ENCODE data around the gene CFAP46. TPM values are rescaled to one million over a fixed set of nuclear protein-coding genes. Genes with fewer than 3 reads are reported as not detected.
"Not testable (repeated sequence)": the region's sequence is repeated elsewhere in the genome, so short reads cannot be mapped to it uniquely, and the experiment has no call there.

Gene CFAP46
- total RNA-seq, 1 experiment from 2014 or later, result 3.3 TPM

GRCh38 chr10:132845780-132846595, 96.4 kb downstream of the CFAP46 start (continued):
- no peak for TF ChIP-seq ATF2 (CRISPR knock-in tag; IDR thresholded peaks at IDR 0.05; ENCODE audit: borderline replicate concordance, low read depth)
- no peak for TF ChIP-seq ZNF317 (CRISPR knock-in tag; IDR thresholded peaks at IDR 0.05; ENCODE audit: borderline replicate concordance, low read depth)
- TF ChIP-seq, protein P1, sequence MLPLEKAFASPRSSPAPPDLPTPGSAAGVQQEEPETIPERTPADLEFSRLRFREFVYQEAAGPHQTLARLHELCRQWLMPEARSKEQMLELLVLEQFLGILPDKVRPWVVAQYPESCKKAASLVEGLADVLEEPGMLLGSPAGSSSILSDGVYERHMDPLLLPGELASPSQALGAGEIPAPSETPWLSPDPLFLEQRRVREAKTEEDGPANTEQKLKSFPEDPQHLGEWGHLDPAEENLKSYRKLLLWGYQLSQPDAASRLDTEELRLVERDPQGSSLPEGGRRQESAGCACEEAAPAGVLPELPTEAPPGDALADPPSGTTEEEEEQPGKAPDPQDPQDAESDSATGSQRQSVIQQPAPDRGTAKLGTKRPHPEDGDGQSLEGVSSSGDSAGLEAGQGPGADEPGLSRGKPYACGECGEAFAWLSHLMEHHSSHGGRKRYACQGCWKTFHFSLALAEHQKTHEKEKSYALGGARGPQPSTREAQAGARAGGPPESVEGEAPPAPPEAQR (CRISPR knock-in tag; IDR thresholded peaks at IDR 0.05), result no peak

DNA sequence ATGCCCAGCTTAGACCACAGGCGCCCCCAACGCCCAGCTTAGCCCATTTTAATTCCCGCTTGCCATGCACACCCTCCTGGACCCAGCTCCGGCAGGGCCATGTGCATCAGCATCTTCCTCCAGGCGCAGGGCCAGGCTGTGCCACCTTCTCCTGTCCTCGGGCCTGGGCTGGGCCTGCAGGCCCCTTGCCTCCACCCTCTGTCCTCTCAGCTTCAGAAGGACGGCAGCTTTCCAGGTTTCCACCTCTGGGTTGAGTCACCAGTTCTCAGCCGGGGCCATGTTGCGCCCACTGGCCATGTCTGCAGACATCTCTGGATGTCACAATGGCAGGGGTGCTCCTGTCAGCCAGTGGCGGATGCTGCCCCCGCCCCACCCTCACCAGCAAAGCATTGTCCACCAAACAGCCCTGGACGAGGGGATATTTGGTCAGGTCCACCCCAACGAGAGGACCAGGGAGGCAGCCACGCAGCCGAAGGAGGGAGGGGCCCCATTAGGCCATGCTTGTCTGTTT, 97.3 kb downstream of the CFAP46 start:
- DNase-seq (ENCODE audit: low spot score), result no peak
- ChIA-PET POLR2A (no interaction called here), CTCF (interaction anchor here (0.8 to 1.8 kb wide), 2 partner anchors 15 to 190 kb away, joined by 3 to 4 read pairs; no protein-coding TSS in a partner anchor)

GRCh38 chr10:132844069-132844809, 98.1 kb downstream of the CFAP46 start:
- POLR2A ChIA-PET, result no interaction called here
- TF ChIP-seq ESRRA (CRISPR knock-in tag; IDR thresholded peaks at IDR 0.05; ENCODE audit: borderline replicate concordance) (no peak), SOX15 (CRISPR knock-in tag; IDR thresholded peaks at IDR 0.05) (no peak), TEAD1 (CRISPR knock-in tag; IDR thresholded peaks at IDR 0.05) (no peak), IRF2 (CRISPR knock-in tag; IDR thresholded peaks at IDR 0.05; ENCODE audit: borderline replicate concordance, low read depth) (no peak), ZNF423 (CRISPR knock-in tag; IDR thresholded peaks at IDR 0.05) (no peak)
- TF ChIP-seq, protein P2, sequence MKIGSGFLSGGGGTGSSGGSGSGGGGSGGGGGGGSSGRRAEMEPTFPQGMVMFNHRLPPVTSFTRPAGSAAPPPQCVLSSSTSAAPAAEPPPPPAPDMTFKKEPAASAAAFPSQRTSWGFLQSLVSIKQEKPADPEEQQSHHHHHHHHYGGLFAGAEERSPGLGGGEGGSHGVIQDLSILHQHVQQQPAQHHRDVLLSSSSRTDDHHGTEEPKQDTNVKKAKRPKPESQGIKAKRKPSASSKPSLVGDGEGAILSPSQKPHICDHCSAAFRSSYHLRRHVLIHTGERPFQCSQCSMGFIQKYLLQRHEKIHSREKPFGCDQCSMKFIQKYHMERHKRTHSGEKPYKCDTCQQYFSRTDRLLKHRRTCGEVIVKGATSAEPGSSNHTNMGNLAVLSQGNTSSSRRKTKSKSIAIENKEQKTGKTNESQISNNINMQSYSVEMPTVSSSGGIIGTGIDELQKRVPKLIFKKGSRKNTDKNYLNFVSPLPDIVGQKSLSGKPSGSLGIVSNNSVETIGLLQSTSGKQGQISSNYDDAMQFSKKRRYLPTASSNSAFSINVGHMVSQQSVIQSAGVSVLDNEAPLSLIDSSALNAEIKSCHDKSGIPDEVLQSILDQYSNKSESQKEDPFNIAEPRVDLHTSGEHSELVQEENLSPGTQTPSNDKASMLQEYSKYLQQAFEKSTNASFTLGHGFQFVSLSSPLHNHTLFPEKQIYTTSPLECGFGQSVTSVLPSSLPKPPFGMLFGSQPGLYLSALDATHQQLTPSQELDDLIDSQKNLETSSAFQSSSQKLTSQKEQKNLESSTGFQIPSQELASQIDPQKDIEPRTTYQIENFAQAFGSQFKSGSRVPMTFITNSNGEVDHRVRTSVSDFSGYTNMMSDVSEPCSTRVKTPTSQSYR (CRISPR knock-in tag; IDR thresholded peaks at IDR 0.05), result no peak
- ATAC-seq, result no peak
- peaks cover 5% of the 10 kb centered on the region for H3K4me1 Mint-ChIP-seq
- H3K27me3 Mint-ChIP-seq (ENCODE audit: low read depth), result peaks cover 4% of the 10 kb centered on the region; the same call in 1 of the 2 replicates
- H3K4me3 Mint-ChIP-seq, result no peak overlapping the region
- H3K27ac Mint-ChIP-seq, result no peak overlapping the region
- CTCF ChIA-PET, result interaction anchor here (1.8 kb wide), 1 partner anchor 16 kb away, joined by 4 read pairs; no protein-coding TSS in a partner anchor
- H3K9me3 Mint-ChIP-seq, result peaks cover 14% of the 10 kb centered on the region
- H3K36me3 Mint-ChIP-seq, result peaks cover 13% of the 10 kb centered on the region
- DNase-seq (ENCODE audit: low spot score), result no peak

More for the DNA sequence above, 97.3 kb downstream of the CFAP46 start:
- H3K27me3 Mint-ChIP-seq (ENCODE audit: low read depth), result peaks cover 4% of the 10 kb centered on the region; the same call in 1 of the 2 replicates
- H3K27ac Mint-ChIP-seq, result no peak overlapping the region
- peaks cover 13% of the 10 kb centered on the region for H3K36me3 Mint-ChIP-seq
- peaks cover 5% of the 10 kb centered on the region for H3K4me1 Mint-ChIP-seq
- ATAC-seq, result no peak
- H3K9me3 Mint-ChIP-seq, result peaks cover 14% of the 10 kb centered on the region
- no peak overlapping the region for H3K4me3 Mint-ChIP-seq
- TF ChIP-seq TCF7 (CRISPR knock-in tag; IDR thresholded peaks at IDR 0.05; ENCODE audit: low read depth), result no peak
- TF ChIP-seq NR3C1 (CRISPR knock-in tag; conservative IDR thresholded peaks at IDR 0.05; ENCODE audit: low read depth), result no peak

- H3K4me3 Mint-ChIP-seq; CTCF ChIA-PET; H3K4me1 Mint-ChIP-seq; ATAC-seq; POLR2A ChIA-PET; DNase-seq (ENCODE audit: low spot score); H3K27ac Mint-ChIP-seq; H3K27me3 Mint-ChIP-seq (ENCODE audit: low read depth): not testable (repeated sequence)
- peaks cover 14% of the 10 kb centered on the region for H3K9me3 Mint-ChIP-seq
- peaks cover 13% of the 10 kb centered on the region for H3K36me3 Mint-ChIP-seq
Measured at GRCh38 chr10:132843276-132843675, 99.1 kb downstream of the CFAP46 start.
